Activated CD8-positive, alpha-beta memory T cell treated with anti-CD3 and anti-CD28 coated beads for 48 hours (primary cell): ENCODE results near the gene ZNF507.
"Not testable (repeated sequence)": the region's sequence is repeated elsewhere in the genome, so short reads cannot be mapped to it uniquely, and the experiment has no call there.

ENCODE experiments used
- DNase-seq, 3 experiments: peaks; one replicate each; pipeline ENCODE4 v3.0.0-alpha.2; 2020; ENCODE audit warnings: low read depth in 2 of 3, low spot score in 2 of 3

ZNF507 gene

DNA sequence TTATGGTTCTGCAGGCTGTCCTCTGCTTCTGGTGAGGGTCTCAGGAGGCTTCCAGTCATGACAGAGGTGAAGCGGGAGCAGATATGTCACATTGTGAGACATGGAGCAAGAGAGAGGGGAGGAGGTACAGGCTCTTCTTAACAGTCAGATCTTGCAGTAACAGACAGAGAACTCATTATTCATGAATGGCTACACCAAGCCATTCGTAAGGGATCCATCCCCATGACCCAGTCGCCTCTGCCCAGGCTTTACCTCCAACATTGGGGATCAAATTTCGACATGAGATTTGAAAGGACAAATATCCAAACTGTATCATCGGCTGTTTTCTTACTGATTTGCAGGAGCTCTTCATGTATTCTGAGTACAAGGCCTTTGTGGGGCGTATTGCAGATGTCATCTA lies 21.7 kb downstream of the ZNF507 start:
- DNase-seq: no peak

DNA sequence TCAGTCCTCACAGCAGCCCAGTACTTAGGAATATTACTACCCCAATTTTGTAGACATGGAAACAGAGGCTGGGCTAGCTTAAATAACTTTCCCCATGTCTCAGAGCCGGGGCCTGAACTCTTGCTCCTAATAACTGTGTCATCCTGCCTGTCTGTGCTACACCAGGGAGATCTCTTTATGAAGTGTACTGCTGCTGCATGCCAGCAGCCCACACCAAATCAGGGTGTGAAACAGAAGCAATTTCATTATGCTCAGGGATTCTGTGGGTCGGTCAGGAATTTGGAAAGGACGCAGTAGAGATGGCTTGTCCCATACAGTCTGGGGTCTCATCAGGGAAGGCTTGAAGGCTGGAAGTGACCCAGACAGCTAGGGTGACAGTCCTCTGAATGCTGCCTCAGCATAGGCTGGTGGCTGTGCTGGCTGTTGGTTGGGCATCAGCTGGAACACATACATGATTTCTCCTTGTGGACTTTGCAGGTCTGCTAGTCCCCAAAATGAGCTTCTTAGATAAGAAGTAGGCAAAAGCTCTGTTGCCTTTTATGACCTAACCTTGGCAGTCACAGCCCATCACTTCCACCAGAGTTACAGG lies 22.6 kb downstream of the ZNF507 start:
- no peak for DNase-seq

DNA sequence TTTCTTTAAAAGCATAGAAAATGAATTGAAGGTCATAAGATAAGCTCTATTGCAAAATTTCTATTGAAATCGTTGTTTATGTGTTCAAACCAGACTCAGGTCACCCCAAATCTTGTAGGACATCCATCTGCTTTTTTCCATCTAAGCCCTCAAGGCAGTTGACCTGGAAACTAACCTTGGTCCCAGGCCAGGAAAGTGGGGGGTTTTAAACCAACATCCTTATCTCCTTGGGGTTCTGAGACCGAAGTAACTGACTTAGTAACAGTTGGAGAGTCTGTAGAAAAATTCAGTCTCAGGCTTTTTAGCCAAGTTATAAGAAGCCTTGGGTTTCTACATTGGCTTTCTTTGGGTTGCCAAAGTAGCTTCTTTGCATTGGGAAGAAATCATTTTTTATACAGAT lies 23.4 kb downstream of the ZNF507 start:
- DNase-seq: no peak

DNA sequence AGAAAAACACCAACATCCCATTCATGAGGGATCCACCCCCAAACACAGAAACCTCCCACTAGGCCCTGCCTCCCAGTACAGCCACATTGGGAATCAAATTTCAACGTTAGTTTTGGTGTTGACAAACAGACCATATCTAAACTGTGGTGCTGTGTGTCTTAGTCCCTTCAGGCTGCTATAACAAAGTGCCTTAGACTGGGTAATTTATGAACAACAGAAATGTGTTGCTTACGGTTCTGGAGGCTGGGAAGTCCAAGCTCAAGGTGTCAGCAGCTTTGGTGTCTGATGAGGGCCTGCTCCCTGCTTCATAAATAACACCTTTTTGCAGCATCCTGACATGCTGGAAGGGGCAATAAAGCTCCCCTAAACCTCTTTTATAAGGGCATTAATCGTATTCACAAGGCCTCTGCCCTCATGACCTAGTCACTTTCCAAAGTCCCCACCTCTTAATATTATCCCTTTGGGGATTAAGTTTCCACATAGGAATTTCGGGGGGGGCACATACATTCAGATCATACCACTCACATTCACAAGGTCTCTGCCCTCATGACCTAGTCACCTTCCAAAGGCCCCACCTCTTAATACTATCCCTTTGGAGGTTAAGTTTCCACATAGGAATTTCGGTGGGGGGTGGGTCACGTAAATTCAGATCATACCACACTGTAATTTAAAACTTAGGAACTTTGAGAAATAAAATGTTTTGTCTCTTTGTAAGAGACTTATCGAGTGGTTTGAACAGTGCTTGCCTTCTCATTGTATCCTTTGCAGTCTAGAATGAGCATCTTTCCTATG lies 27.5 kb downstream of the ZNF507 start:
- DNase-seq: no peak

DNA sequence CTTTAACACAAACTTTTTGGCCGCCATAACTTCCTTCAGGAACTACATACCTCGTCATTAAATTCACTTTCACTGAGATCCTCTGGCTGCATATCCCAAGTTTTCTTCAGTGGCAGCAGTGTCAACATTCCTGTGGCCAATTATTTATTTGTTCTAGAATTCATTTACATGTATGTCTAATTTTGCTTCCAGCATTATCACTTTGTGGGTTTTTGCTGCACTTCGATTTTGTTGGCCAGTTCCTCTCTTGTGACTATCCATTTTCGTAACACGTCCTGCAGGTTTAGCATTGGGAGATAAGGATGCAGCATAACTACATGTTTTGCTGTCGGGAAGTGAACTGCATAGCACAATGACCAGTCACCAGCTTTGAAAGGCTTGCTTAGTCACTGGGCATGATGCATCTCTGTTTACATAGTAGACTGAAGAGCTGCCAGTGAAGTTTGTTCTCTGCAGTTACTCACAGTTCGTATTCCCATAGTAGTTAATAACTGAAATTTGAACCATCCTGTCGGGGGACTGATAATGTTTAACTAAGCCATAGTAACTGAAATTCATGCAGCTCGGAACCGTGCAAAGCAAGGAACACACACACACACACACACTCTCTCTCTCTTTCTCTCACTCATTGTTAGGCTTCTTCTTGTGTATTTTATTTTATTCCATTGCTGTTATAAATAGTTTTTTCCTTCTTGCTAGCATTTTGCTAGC lies 28.3 kb downstream of the ZNF507 start:
- DNase-seq: no peak

DNA sequence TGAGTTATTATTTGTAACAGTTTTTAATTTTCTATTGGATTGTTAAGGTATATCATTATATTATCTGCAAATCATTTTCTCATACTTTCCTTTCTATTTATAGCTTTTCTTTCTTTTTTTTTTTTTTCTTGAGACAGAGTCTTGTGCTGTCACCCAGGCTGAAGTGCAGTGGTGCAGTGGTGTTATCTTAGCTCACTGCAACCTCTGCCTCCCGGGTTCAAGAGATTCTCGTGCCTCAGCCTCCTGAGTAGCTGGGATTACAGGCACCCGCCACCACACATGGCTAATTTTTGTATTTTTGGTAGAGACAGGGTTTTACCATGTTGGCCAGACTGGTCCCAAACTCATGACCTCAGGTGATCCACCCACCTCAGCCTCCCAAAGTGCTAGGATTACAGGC lies 29.0 kb downstream of the ZNF507 start:
- not testable (repeated sequence) for DNase-seq

DNA sequence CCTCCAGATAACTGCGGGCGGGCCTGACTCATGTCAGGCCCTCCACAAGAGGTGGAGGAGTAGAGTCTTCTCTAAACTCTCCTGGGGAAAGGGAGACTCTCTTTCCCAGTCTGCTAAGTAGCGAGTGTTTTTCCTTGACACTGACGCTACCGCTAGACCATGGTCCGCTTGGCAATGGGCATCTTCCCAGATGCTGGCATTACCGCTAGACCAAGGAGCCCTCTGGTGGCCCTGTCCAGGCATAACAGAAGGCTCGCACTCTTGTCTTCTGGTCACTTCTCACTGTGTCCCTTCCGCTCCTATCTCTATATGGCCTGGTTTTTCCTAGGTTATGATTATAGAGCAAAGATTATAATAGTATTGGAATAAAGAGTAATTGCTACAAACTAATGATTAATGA lies 31.7 kb downstream of the ZNF507 start:
- DNase-seq: not testable (repeated sequence)

DNA sequence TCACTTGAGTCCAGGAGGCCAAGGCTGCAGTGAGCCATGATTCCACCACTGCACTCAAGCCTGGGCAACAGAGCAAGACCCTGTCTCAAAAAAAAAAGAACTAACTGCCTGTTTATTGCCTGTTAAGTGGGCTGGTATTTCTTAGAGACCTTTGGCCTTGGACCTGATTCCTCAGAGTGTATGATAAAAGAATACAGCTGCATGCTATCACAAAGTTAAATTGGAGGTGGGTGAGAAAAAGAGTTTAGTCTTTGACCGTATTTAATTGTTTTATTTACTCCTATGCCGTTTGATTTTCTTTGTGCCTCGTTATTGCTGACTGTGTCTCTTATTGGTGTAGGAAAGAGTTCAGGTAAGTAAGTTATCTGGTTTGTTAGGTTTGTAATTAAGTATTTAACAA lies 34.9 kb downstream of the ZNF507 start:
- no peak for DNase-seq

DNA sequence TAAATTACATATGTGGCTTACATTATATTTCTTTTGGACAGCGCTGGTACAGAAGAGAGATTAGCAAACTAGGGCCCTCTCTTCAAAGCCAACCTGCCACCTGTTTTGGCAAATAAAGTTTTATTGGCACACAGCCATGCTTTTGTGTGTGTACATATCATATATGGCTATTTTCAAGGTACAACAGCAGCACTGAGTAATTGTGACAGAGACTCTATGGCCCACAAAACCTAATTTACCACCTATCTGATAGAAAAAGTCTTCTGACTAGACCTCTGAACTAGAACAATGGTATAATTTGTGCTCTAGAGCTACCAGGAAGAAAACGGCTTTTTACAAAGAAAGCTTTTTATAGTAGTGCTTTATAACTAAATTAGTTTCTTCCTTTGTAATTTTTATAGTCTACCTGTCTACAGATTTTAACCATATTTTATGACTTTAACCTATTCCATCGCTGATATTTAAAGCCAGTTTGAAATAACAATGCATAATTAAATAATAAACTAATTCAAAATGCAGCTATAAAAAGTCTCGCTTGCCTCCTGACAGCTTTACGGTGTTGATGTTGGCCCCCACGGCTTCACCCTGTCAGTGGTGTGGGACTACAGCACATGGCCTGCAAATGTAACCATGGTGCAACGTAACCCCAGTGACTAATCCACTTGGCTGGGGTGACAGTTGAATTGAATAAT lies 42.4 kb downstream of the ZNF507 start:
- DNase-seq: no peak

DNA sequence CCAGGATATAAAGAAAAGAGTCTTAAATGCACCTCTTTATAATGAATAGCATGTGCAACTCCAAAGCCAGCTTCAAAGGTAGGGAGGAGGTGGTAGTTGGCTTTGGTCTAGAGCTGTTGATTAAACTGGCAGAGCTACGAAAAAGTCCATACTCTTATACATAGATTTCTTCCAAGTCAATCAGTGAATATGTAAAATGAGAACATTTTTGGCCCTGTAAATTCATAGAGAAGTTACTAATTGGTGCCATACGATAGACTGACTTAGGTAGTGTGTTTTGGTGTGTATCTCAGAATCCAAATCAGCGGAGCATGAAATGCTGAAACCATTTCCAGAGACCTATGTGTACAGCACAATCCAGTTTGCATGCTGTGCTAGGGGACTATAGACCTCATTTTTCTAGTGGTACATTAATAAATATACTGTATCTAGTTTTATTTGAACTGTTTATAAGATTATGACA lies 43.0 kb downstream of the ZNF507 start:
- DNase-seq: no peak

DNA sequence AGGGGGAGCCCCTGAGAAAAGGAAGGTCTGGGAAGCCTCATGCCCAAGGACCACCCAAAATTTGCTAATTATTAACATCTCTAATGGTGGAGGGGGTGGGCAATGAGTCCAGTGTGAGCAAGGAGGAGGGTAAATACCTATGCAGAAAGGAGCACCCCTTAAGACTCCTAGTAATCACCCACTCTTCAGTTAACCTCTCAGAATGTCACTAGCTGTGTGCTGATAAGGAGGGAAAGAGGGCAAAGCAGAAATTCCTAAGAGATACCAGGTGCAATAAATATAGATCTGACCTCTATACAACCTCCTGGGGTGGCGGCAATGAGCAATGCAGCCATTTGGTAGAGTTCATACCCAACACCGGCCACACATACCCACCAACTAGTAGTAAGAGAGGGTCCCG lies 47.5 kb downstream of the ZNF507 start:
- no peak for DNase-seq

DNA sequence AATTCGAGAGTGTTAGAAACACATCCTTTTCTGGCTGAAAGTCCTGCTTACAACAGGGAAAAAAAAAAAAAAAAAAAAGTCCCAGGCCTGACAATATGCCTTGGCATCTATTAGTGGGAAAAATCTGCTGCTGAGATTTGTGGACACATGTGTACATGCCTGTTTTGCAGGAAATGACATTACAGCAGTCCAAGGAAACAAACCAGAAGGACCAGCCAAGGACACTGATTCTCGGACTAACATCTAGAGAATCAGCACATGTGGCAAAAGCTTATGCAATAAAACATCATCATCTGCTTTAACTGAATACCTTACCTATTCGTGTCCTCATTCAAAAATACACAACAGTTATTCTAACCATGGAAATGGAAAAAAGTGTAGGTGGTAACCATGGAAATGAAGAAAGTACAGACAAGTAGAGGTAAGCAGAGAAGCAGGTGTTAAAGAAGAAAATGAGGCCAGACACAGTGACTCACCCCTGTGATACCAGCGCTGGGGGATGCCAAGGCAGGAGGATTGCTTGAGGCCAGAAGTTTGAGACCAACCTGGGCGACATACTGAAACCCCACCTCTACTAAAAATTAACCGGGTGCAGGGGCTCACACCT lies 50.7 kb downstream of the ZNF507 start:
- no peak for DNase-seq

DNA sequence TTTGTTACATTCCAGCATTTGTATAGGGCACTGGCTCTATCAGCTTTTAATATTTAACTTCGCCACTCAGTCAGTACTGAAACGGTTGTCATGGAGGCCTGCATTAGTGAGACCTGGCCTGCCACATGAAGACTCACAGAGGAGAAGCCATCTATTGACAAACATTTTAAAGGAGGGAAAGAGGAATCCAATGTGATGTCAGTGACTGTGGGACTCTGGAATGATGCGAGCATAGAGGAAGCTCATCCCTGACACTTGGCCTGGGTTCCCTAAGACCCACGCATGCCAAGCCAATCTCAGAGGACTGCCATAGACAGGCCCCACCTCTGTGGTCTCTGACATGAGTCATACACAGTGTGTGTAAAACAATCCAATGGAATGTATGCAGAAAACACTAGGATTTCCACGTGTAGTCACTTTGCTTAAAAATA lies 52.3 kb downstream of the ZNF507 start:
- no peak for DNase-seq

DNA sequence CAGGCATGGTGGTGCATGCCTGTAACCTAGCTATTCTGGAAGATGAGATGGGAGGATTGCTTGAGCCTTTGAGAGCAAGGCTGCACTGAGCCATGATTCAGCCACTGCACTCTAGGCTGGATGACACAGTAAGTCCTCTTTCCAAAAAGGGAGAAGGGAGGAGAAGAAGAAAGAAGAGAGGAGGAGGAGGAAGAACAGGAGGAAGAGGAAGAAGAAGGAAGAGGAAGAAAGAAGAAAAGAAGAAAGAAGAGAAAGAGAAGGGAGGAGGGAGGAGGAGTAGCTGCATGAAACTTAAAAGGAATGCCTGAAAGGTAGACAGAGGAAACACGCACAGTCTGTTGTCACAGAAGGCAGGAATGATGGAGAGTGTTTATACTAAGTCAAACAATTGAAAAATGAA lies 56.6 kb downstream of the ZNF507 start:
- no peak for DNase-seq

DNA sequence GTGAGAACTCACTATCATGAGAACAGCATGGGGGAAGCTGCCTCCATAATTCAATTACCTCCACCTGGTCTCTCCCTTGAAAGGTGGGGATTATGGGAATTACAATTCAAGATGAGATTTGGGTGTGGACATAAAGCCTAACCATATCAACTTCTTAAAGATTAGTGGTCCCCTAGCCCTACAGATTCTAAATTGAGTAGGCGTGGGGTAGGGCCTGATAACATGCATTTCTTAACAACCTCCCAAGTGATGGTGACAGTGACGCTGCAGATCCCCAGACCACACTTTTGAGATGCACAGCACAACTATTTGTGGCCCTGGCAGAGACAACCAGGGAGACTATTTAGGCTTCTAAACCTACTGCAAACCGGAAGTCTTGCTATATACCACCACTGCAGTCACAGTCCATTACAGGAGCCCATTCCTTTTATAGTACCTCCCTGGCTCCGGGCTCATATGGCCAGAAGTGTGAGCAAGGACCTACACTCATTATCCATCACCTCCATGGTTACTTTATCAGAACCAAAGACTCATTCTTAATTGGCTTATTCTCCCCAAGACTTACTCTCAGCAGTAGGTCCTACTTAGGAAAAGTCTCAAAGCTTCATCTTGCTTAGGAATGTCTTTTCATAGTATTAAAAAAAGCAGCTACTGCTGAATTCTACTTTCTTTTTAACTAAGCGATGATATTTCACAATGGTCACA lies 58.0 kb downstream of the ZNF507 start:
- DNase-seq: no peak

DNA sequence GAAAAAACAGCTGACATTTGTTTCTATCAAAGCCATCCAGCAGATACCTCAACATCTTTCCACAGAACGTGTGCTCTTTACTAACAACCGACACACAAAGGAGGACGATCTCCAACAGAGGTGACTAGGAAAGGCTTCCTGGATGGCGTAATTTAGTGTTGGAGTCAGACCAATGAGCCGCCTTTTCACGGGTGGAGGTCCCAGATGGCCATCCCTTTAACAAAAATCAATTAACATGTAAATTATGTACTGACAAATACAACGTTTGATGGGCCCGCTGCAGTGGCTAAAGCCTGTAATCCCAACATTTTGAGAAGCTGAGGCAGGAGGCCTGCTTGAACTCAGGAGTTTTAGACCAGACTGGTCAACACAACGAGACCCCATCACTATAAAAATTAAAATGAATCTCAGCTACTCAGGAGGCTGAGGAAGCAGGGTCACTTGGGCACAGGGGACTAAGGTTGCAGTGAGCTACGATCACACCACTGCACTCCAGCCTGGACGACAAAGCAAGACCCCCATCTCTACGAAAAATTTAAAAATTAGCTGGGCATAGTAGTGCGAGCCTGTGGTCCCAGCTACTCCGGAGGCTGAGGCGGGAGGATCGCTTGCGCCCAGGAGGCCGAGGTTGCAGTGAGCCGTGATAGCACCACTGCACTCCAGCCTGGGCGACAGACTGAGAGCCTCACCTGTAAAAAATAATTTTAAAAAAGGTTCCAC lies 59.0 kb downstream of the ZNF507 start:
- no peak for DNase-seq

DNA sequence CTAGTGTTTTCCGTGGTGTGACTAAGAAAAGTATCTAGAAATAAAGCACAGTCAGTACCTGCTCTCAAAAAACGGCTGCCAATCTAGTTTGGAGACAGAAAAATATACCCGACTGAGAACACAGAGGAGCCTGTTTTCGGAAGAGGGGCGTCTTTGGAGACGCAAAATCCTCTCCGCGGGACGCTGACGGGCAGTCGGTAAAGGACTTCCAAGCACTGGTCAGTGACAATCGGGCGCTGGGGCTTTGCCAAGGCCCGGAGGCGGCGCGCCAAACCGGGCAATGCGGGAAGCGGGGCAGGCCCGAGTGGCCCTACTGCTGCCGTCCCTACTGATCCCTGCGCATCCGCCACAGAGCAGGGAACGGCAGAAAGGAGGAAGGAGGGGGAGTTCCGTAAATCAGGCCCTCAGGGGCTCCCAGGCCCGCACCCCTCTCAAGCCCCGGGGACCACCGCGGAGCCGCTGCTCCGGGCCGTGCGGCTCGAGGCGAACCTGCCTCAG lies 59.6 kb downstream of the ZNF507 start:
- peak in 1 of 3 experiments; percentile 20 for DNase-seq

DNA sequence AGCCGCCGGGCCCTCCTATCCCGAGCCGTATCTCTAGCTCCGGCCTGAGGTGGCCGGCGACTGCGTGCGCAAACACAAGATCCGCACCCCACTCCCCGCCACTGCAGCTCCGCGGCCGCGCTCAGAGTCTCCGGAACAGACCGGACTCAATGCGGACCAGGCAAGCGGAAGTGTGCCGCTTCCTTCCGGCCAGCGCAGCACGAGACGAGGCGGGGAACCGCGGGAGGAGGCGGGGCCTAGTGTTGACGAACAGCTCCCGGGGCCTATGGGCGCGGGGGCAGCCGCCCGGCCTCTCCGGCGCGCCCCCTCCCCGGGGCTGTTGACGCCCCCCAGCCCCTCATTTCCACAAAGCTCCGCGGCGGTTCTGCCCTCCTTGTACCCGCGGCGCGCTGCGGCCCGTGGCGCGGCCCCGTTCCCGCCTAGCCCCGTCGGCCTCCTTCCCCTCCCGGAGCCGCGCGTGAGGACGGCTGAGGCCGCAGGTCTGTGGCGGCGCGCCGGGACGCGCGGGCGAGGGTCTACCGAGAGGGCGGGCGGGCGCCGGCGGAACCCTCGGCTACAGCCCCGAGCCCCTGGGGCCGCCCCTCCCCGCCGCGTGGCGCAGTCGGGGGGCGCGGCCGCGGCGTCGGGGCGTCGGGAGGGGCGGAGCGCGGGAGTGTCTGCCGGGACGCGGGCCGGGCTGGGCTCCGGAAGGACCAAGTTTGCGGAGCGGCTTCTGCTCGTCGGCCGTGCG lies 60.2 kb downstream of the ZNF507 start, which contains the start of gene DPY19L3:
Gene DPY19L3 (plus strand): TSS at position 340 of the 730 bp plus-strand sequence. CDS start 2,484 bp downstream, outside the sequence.
- DNase-seq: peak; percentile 79 to 86 (median 84)
